ENCODE results near the gene MRPS2. TPM values are rescaled to one million over a fixed set of nuclear protein-coding genes. Genes with fewer than 3 reads are reported as not detected.

MRPS2 gene
- total RNA-seq, 1 experiment from 2014 or later: 62.4 TPM

- Histone ChIP-seq H3K79me2 (ENCODE audit: low read length) (no peaks in the 10 kb centered on the region), H3K4me2 (ENCODE audit: low read length) (peak overlapping the region; percentile 81), H3K9me2 (replicated peaks; ENCODE audit: low read length) (no peaks in the 10 kb centered on the region), H3K4me3 (ENCODE audit: low read length) (peak overlapping the region; percentile 64), H4K20me1 (ENCODE audit: low read length) (no peaks in the 10 kb centered on the region), H3K9me3 (ENCODE audit: low read length) (no peaks in the 10 kb centered on the region), H3K27ac (ENCODE audit: low read length) (peak overlapping the region; percentile 89), H2AFZ (ENCODE audit: low read length) (peak overlapping the region; percentile 61; the same call in 1 of the 2 replicates), H3F3A (ENCODE audit: low read length, unreplicated experiment) (no peaks in the 10 kb centered on the region), H3K27me3 (ENCODE audit: low read length) (no peaks in the 10 kb centered on the region), H3K36me3 (ENCODE audit: low read depth, low read length) (no peaks in the 10 kb centered on the region), H3K4me1 (ENCODE audit: insufficient read depth, low read length) (peaks cover 20% of the 10 kb centered on the region), H3K9ac (ENCODE audit: low read length) (peak overlapping the region; percentile 68)
- intact Hi-C loops (cut with micrococcal nuclease): no loop called here
- TF ChIP-seq CTCF (conservative IDR thresholded peaks at IDR 0.05; ENCODE audit: low read depth, low read length) (no peak), EZH2phosphoT487 (IDR thresholded peaks at IDR 0.05; ENCODE audit: borderline replicate concordance, low read length) (no peak), EZH2 (IDR thresholded peaks at IDR 0.05; ENCODE audit: low read length, unreplicated experiment) (no peak)
- ChIA-PET POLR2A (ENCODE audit: unreplicated experiment) (no interaction called here), CTCF (no interaction called here)
- TSS peak; percentile 99 for BruUV-seq (replicated peaks)
- peak; percentile 77 for DNase-seq
- ATAC-seq: peak; percentile 90
These were observed 31.5 kb upstream of the MRPS2 start for GRCh38 chr9:135468854-135469521.

- ChIA-PET POLR2A (ENCODE audit: unreplicated experiment) (no interaction called here), CTCF (no interaction called here)
- intact Hi-C loops (cut with micrococcal nuclease): no loop called here
- DNase-seq: no peak
- H3K9me2 ChIP-seq (replicated peaks; ENCODE audit: low read length): no peaks in the 10 kb centered on the region
- H3K4me2 ChIP-seq (ENCODE audit: low read length): no peak overlapping the region
- no peak overlapping the region for H3K4me3 ChIP-seq (ENCODE audit: low read length)
- H3K27ac ChIP-seq (ENCODE audit: low read length): no peak overlapping the region
- H3K9me3 ChIP-seq (ENCODE audit: low read length): no peaks in the 10 kb centered on the region
- no peak overlapping the region for H3K9ac ChIP-seq (ENCODE audit: low read length)
- no peak overlapping the region for H2AFZ ChIP-seq (ENCODE audit: low read length)
- H3K79me2 ChIP-seq (ENCODE audit: low read length): peaks cover 13% of the 10 kb centered on the region
- no peaks in the 10 kb centered on the region for H3K36me3 ChIP-seq (ENCODE audit: low read depth, low read length)
- H3K27me3 ChIP-seq (ENCODE audit: low read length): no peaks in the 10 kb centered on the region
- no TSS peak for BruUV-seq (replicated peaks)
- H3K4me1 ChIP-seq (ENCODE audit: insufficient read depth, low read length): peaks cover 19% of the 10 kb centered on the region
- TF ChIP-seq CTCF (conservative IDR thresholded peaks at IDR 0.05; ENCODE audit: low read depth, low read length) (no peak), EZH2phosphoT487 (IDR thresholded peaks at IDR 0.05; ENCODE audit: borderline replicate concordance, low read length) (no peak), EZH2 (IDR thresholded peaks at IDR 0.05; ENCODE audit: low read length, unreplicated experiment) (no peak)
- no peaks in the 10 kb centered on the region for H4K20me1 ChIP-seq (ENCODE audit: low read length)
- no peaks in the 10 kb centered on the region for H3F3A ChIP-seq (ENCODE audit: low read length, unreplicated experiment)
- no peak for ATAC-seq
These were observed 28.5 kb upstream of the MRPS2 start for GRCh38 chr9:135471791-135472640.
